Effector memory CD4-positive, alpha-beta T cell (primary cell): Measurements from ENCODE around the gene ARL17A.
"Not testable (repeated sequence)": the region's sequence is repeated elsewhere in the genome, so short reads cannot be mapped to it uniquely, and the experiment has no call there.

Experiments
- DNase-seq, 3 donors: peaks; one replicate each; pipeline ENCODE4 v3.0.0-alpha.2; 2020
- H3K27ac ChIP-seq: 2 replicates; pipeline ENCODE4 v1.7.0; 2013; ENCODE audit warnings: mild to moderate bottlenecking, low read length, moderate library complexity; ENCODE audit not compliant: insufficient read depth, poor library complexity, severe bottlenecking
- H3K27me3 ChIP-seq: replicated peaks from 2 replicates; pipeline ENCODE4 v1.7.0; 2013; ENCODE audit warnings: mild to moderate bottlenecking, low read length; ENCODE audit not compliant: insufficient read depth, control insufficient read depth, poor library complexity, severe bottlenecking
- H3K36me3 ChIP-seq: 2 replicates; pipeline ENCODE4 v1.7.0; 2013; ENCODE audit warnings: mild to moderate bottlenecking, low read length, moderate library complexity; ENCODE audit not compliant: control insufficient read depth, insufficient read depth
- H3K4me1 ChIP-seq: 2 replicates; pipeline ENCODE4 v1.7.0; 2013; ENCODE audit warnings: low read length, mild to moderate bottlenecking; ENCODE audit not compliant: control insufficient read depth, insufficient read depth, poor library complexity, severe bottlenecking
- H3K4me3 ChIP-seq: 2 replicates; pipeline ENCODE4 v1.7.0; 2013; ENCODE audit warnings: low read length, low read depth, mild to moderate bottlenecking; ENCODE audit not compliant: insufficient read depth, poor library complexity, severe bottlenecking
- H3K9me3 ChIP-seq: 2 replicates; pipeline ENCODE4 v1.7.0; 2013; ENCODE audit warnings: mild to moderate bottlenecking, low read length, moderate library complexity; ENCODE audit not compliant: control insufficient read depth

Gene ARL17A

GRCh38 chr17:46559155-46559554, 20.3 kb downstream of the ARL17A start:
- H3K4me3 ChIP-seq, H3K9me3 ChIP-seq, H3K4me1 ChIP-seq, H3K27ac ChIP-seq, H3K36me3 ChIP-seq, H3K27me3 ChIP-seq, DNase-seq: not testable (repeated sequence)

- H3K4me1 ChIP-seq, H3K36me3 ChIP-seq, H3K4me3 ChIP-seq, H3K9me3 ChIP-seq, H3K27me3 ChIP-seq, H3K27ac ChIP-seq, DNase-seq: not testable (repeated sequence)
These were observed 30.9 kb downstream of the ARL17A start for GRCh38 chr17:46548607-46549006.

GRCh38 chr17:46534716-46535115, 44.8 kb downstream of the ARL17A start:
- not testable (repeated sequence) for H3K27me3 ChIP-seq, H3K4me3 ChIP-seq, H3K4me1 ChIP-seq, H3K36me3 ChIP-seq, DNase-seq, H3K9me3 ChIP-seq, H3K27ac ChIP-seq

- H3K4me1 ChIP-seq, H3K27me3 ChIP-seq, H3K27ac ChIP-seq, H3K36me3 ChIP-seq, DNase-seq, H3K9me3 ChIP-seq, H3K4me3 ChIP-seq: not testable (repeated sequence)
These were observed 67.3 kb downstream of the ARL17A start, which contains the start of gene LRRC37A2 for GRCh38 chr17:46512168-46512567. Gene LRRC37A2 (plus strand): TSS chr17:46512468. CDS start chr17:46512713, 245 bp downstream.

GRCh38 chr17:46505896-46506295, 73.6 kb downstream of the ARL17A start:
- H3K9me3 ChIP-seq, H3K4me3 ChIP-seq, DNase-seq, H3K4me1 ChIP-seq, H3K27ac ChIP-seq, H3K27me3 ChIP-seq, H3K36me3 ChIP-seq: not testable (repeated sequence)

GRCh38 chr17:46499437-46500139, 79.9 kb downstream of the ARL17A start:
- H3K27ac ChIP-seq, H3K4me1 ChIP-seq, H3K4me3 ChIP-seq, H3K27me3 ChIP-seq, H3K9me3 ChIP-seq, H3K36me3 ChIP-seq, DNase-seq: not testable (repeated sequence)

- not testable (repeated sequence) for H3K4me1 ChIP-seq, H3K36me3 ChIP-seq, H3K27ac ChIP-seq, DNase-seq, H3K9me3 ChIP-seq, H3K4me3 ChIP-seq, H3K27me3 ChIP-seq
These were observed 87.5 kb downstream of the ARL17A start for GRCh38 chr17:46492021-46492420.

- not testable (repeated sequence) for H3K36me3 ChIP-seq, H3K4me1 ChIP-seq, H3K9me3 ChIP-seq, H3K27ac ChIP-seq, H3K4me3 ChIP-seq, H3K27me3 ChIP-seq, DNase-seq
These were observed 98.2 kb downstream of the ARL17A start for GRCh38 chr17:46481310-46481709.

- H3K4me1 ChIP-seq, H3K36me3 ChIP-seq, DNase-seq, H3K27ac ChIP-seq, H3K4me3 ChIP-seq, H3K27me3 ChIP-seq, H3K9me3 ChIP-seq: not testable (repeated sequence)
These were observed 100.7 kb downstream of the ARL17A start for GRCh38 chr17:46478823-46479222.

GRCh38 chr17:46475583-46475982, 103.9 kb downstream of the ARL17A start:
- not testable (repeated sequence) for H3K9me3 ChIP-seq, H3K4me1 ChIP-seq, H3K36me3 ChIP-seq, H3K27ac ChIP-seq, DNase-seq, H3K4me3 ChIP-seq, H3K27me3 ChIP-seq
